ENCODE measurements around the gene DIPK1C. TPM values are rescaled to one million over a fixed set of nuclear protein-coding genes. Genes with fewer than 3 reads are reported as not detected.
A peak's percentile ranks its signal among the peaks of the same experiment; 100 is the strongest.

The DIPK1C gene
- total RNA-seq, 4 donors from 2014 or later: 0.20 to 1.5 (median 0.44) TPM; not detected in 1

DNA sequence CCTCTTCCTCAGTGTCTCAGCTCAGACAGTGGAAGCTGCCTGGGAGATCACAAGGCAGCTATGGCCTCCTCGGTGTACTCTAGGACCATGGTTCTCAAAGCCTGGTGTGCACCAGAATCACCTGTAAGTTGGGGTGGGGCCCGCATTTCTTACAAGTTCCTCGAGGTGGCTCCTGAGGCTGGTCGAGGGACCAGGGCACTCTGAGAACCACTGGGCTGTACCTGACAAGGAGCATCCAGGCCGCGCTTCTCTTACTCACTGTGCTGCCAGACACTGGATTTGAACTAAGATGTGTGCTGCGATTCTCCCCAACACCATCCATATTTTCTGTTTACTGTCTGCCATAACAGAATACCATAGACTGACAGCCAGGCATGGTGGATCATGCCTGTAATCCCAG, 59.5 kb downstream of the DIPK1C start:
- TF ChIP-seq CTCF (IDR thresholded peaks at IDR 0.05): no peak
- TF ChIP-seq POLR2A (IDR thresholded peaks at IDR 0.05): no peak
- TF ChIP-seq EP300 (IDR thresholded peaks at IDR 0.05): no peak
- H3K4me1 ChIP-seq: peaks cover 0 to 29% (median 9%) of the 10 kb centered on the region in 4 donors
- no peaks in the 10 kb centered on the region for H3K36me3 ChIP-seq
- H3K27ac ChIP-seq: no peak overlapping the region
- DNase-seq (ENCODE audit: low spot score in 2 of 2): no peak
- 92 to 96% methylated on average over 7 of the region's 7 CpGs for WGBS, 2 donors
- H3K9me3 ChIP-seq: no peaks in the 10 kb centered on the region
- H3K27me3 ChIP-seq: no peaks in the 10 kb centered on the region
- H3K4me3 ChIP-seq: no peak overlapping the region

DNA sequence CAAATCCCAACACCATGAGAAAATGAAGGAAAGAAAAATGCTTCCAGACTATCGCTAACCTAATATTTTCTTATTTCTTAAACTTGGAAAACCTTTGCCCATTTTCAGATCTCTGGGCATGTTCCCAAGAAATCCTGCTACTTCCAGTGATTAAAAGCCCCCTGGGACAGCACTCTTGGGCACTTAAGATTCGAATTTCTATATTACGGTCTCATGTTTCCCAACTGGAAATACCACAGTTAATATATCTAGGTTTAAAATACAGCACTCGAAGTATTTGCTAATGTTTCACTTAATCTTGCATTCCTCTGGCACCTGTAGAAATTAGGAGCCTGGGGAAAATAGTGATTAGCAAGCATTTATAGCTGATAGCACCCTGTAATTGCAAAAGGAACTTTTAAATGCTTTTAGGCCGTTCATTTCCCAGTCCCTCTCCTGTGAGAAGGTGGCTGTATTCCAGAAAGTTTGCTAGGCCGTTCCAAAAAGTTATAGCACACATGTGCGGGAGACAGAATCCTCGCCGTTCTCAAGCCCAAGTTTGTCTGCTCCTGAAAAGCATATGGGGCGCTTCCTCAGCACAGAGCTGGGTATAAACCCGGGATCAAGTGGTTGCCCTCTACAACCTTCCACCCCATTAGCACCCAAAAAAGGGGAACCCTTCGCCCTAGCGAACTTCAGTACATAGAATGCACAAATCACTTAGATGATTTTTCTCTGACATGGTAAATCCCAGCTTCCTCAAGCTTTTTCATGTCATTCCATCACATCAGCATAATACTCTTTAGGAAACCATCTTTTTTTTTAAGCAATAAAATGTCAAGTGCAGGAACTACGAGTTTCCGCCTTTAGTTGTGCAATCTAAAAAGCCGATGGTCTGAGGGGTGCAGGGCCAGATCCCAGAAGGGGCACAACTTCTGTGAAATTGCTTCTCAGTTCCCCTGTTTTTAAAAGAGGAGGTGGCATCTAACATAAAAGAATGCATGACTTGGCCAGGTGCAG, 60.6 kb downstream of the DIPK1C start:
- 65 to 69% methylated on average over 16 of the region's 16 CpGs for WGBS, 2 donors
- Histone ChIP-seq H3K27me3 (no peaks in the 10 kb centered on the region), H3K36me3 (no peaks in the 10 kb centered on the region), H3K27ac (no peak overlapping the region), H3K4me1 (peaks cover 0 to 29% (median 9%) of the 10 kb centered on the region in 4 donors), H3K9me3 (no peaks in the 10 kb centered on the region), H3K4me3 (no peak overlapping the region)
- peak; percentile 59 to 60 for TF ChIP-seq EP300 (IDR thresholded peaks at IDR 0.05)
- TF ChIP-seq POLR2A (IDR thresholded peaks at IDR 0.05): no peak
- no peak for DNase-seq (ENCODE audit: low spot score in 2 of 2)

- no peaks in the 10 kb centered on the region for H3K27me3 ChIP-seq
- WGBS, 2 donors: 76 to 80% methylated on average over 4 to 8 of the region's 9 CpGs
- H3K27ac ChIP-seq: no peak overlapping the region
- H3K4me1 ChIP-seq: peaks cover 0 to 29% (median 9%) of the 10 kb centered on the region in 4 donors
- H3K9me3 ChIP-seq: no peaks in the 10 kb centered on the region
- no peaks in the 10 kb centered on the region for H3K36me3 ChIP-seq
- DNase-seq (ENCODE audit: low spot score in 2 of 2): no peak
- no peak overlapping the region for H3K4me3 ChIP-seq
- TF ChIP-seq CTCF (IDR thresholded peaks at IDR 0.05): no peak
- no peak for TF ChIP-seq EP300 (IDR thresholded peaks at IDR 0.05)
- TF ChIP-seq POLR2A (IDR thresholded peaks at IDR 0.05): no peak
Measured at GRCh38 chr18:74395648-74396154, 61.4 kb downstream of the DIPK1C start.

DNA sequence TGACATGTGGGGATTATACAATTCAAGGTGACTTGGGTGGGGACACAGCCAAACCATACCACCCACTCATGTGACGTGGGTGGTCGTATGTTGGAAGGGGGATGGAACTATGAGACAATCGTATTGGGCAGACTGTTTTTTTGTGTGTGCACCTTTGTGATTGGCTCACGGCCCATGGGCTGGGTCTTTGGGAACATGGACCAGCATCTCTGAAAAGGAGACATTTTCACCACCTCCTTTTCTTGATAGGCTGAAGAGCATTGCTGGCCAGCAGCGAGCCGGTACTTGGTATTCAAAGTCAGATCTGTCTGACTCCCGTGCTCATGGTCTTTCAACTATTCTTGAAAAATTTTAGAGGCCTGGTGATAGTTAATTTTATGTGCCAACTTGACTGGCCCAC, 62.1 kb downstream of the DIPK1C start:
- no peaks in the 10 kb centered on the region for H3K9me3 ChIP-seq
- TF ChIP-seq CTCF (IDR thresholded peaks at IDR 0.05): no peak
- TF ChIP-seq POLR2A (IDR thresholded peaks at IDR 0.05): no peak
- no peak for TF ChIP-seq EP300 (IDR thresholded peaks at IDR 0.05)
- no peaks in the 10 kb centered on the region for H3K27me3 ChIP-seq
- DNase-seq (ENCODE audit: low spot score in 2 of 2): no peak
- no peak overlapping the region for H3K27ac ChIP-seq
- peaks cover 0 to 23% (median 9%) of the 10 kb centered on the region in 4 donors for H3K4me1 ChIP-seq
- H3K4me3 ChIP-seq: no peak overlapping the region
- no peaks in the 10 kb centered on the region for H3K36me3 ChIP-seq
- WGBS, 2 donors: 90 to 93% methylated on average over 7 of the region's 7 CpGs

DNA sequence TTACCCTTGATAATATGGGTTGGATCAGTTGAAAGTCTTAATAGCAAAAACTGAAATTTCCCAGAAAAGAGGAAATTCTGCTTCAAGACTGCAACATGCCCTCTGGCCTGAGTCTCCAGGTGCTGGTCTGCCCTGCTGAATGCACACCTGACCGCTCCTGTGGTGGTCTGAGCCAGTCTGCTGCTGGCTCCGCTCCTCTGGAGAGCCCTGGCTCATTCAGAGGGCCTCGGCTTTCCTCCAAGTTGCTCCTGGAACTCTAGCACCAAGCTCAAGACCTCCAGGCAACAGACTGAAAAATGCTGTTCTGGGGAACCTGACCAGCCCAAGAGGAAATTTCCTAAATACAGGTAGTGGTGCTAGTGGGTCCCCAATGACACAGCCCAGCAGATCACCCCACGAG, 64.8 kb downstream of the DIPK1C start:
- H3K36me3 ChIP-seq: no peaks in the 10 kb centered on the region
- WGBS, 2 donors: 91 to 95% methylated on average over 4 of the region's 4 CpGs
- DNase-seq (ENCODE audit: low spot score in 2 of 2): no peak

More for the DNA sequence above, 64.8 kb downstream of the DIPK1C start:
- Histone ChIP-seq H3K4me1 (peaks cover 0 to 10% (median 5%) of the 10 kb centered on the region in 4 donors), H3K27ac (no peak overlapping the region), H3K4me3 (no peak overlapping the region), H3K27me3 (no peaks in the 10 kb centered on the region), H3K9me3 (no peaks in the 10 kb centered on the region)
- TF ChIP-seq CTCF (IDR thresholded peaks at IDR 0.05) (no peak), EP300 (IDR thresholded peaks at IDR 0.05) (no peak), POLR2A (IDR thresholded peaks at IDR 0.05) (no peak)

All from tibial nerve (tissue), 4 donors.